HG03196 (cell line): Measurements from ENCODE around the gene NXNL1.
"Not testable (repeated sequence)": the region's sequence is repeated elsewhere in the genome, so short reads cannot be mapped to it uniquely, and the experiment has no call there.

Experiments used
- ATAC-seq: cut with Tn5 transposase; IDR thresholded peaks from one replicate; pipeline ENCODE4 v1.9.1; 2021; ENCODE audit not compliant: unreplicated experiment

NXNL1 gene

GRCh38 chr19:17460372-17461230, at the start of gene NXNL1:
NXNL1 (minus strand) TSS chr19:17460926; CDS start chr19:17460869, 57 bp downstream.
- ATAC-seq = no peak

- ATAC-seq = not testable (repeated sequence)
Measured at GRCh38 chr19:17508558-17508933, 47.8 kb upstream of the NXNL1 start.

- no peak for ATAC-seq
Measured at GRCh38 chr19:17506745-17507144, 46.0 kb upstream of the NXNL1 start.

GRCh38 chr19:17505223-17505622, 44.5 kb upstream of the NXNL1 start:
- no peak for ATAC-seq

- ATAC-seq = no peak
Measured at GRCh38 chr19:17504456-17504855, 43.7 kb upstream of the NXNL1 start.

GRCh38 chr19:17504030-17504429, 43.3 kb upstream of the NXNL1 start:
- ATAC-seq = no peak

GRCh38 chr19:17503240-17503639, 42.5 kb upstream of the NXNL1 start:
- no peak for ATAC-seq

- no peak for ATAC-seq
Measured at GRCh38 chr19:17500447-17501198, 39.9 kb upstream of the NXNL1 start.

GRCh38 chr19:17499648-17500446, 39.1 kb upstream of the NXNL1 start:
- ATAC-seq = no peak

GRCh38 chr19:17499025-17499424, 38.3 kb upstream of the NXNL1 start:
- ATAC-seq = not testable (repeated sequence)

- no peak for ATAC-seq
Measured at GRCh38 chr19:17497149-17497798, 36.5 kb upstream of the NXNL1 start.

- peak; percentile 64 for ATAC-seq
Measured at GRCh38 chr19:17496337-17496997, 35.7 kb upstream of the NXNL1 start.

- ATAC-seq = no peak
Measured at GRCh38 chr19:17495639-17496296, 35.0 kb upstream of the NXNL1 start.

- no peak for ATAC-seq
Measured at GRCh38 chr19:17491287-17491686, 30.6 kb upstream of the NXNL1 start.

- ATAC-seq = no peak
Measured at GRCh38 chr19:17490411-17490810, 29.7 kb upstream of the NXNL1 start.

- no peak for ATAC-seq
Measured at GRCh38 chr19:17489392-17490030, 28.8 kb upstream of the NXNL1 start.

- ATAC-seq = no peak
Measured at GRCh38 chr19:17488593-17489391, 28.1 kb upstream of the NXNL1 start.

GRCh38 chr19:17487284-17488121, 26.8 kb upstream of the NXNL1 start:
- no peak for ATAC-seq
